Measurements from ENCODE around the gene SLC1A3.

SLC1A3 gene

GRCh38 chr5:36602704-36603321 is 3.6 kb upstream of the SLC1A3 start:
- DNase-seq (ENCODE audit: low spot score), result peak; percentile 21
- no peak for TF ChIP-seq CTCF (IDR thresholded peaks at IDR 0.05; ENCODE audit: extremely low read depth, missing control alignments)

- no peak for DNase-seq (ENCODE audit: low spot score)
- TF ChIP-seq CTCF (IDR thresholded peaks at IDR 0.05; ENCODE audit: extremely low read depth, missing control alignments), result no peak
These were observed 1.2 kb upstream of the SLC1A3 start for GRCh38 chr5:36605241-36605640.

- no peak for DNase-seq (ENCODE audit: low spot score)
- no peak for TF ChIP-seq CTCF (IDR thresholded peaks at IDR 0.05; ENCODE audit: extremely low read depth, missing control alignments)
These were observed 374 bp upstream of the SLC1A3 start for GRCh38 chr5:36606036-36606427.

GRCh38 chr5:36607114-36607571 is 737 bp downstream of the SLC1A3 start:
- DNase-seq (ENCODE audit: low spot score), result no peak
- no peak for TF ChIP-seq CTCF (IDR thresholded peaks at IDR 0.05; ENCODE audit: extremely low read depth, missing control alignments)

GRCh38 chr5:36607838-36608783 is 1.7 kb downstream of the SLC1A3 start:
- DNase-seq (ENCODE audit: low spot score), result no peak
- TF ChIP-seq CTCF (IDR thresholded peaks at IDR 0.05; ENCODE audit: extremely low read depth, missing control alignments), result no peak

GRCh38 chr5:36610621-36611020 is 4.2 kb downstream of the SLC1A3 start:
- DNase-seq (ENCODE audit: low spot score), result no peak
- no peak for TF ChIP-seq CTCF (IDR thresholded peaks at IDR 0.05; ENCODE audit: extremely low read depth, missing control alignments)

All from GM20000 (cell line).